SK-N-SH (cell line): ENCODE data around the gene RBM24.

Source experiments
- CTCF ChIP-seq: fragments of 200-600 bp; sonication (generic); IDR thresholded peaks from 2 replicates; pipeline ENCODE4 v1.6.1; 2017; ENCODE audit warnings: antibody characterized with exemption, mild to moderate bottlenecking, moderate library complexity
- GABPA ChIP-seq: IDR thresholded peaks from 2 replicates; pipeline ENCODE4 v1.4.0; 2012; ENCODE audit warnings: low read depth, mild to moderate bottlenecking
- IRF3 ChIP-seq: fragments of 150-350 bp; IDR thresholded peaks from 2 replicates; pipeline ENCODE4 v1.6.1; 2016; ENCODE audit warnings: mild to moderate bottlenecking, low read depth, low read length
- JUND ChIP-seq: IDR thresholded peaks from 2 replicates; pipeline ENCODE4 v1.4.0; 2012
- MAX ChIP-seq: IDR thresholded peaks from 2 replicates; pipeline ENCODE4 v1.4.0; 2012; ENCODE audit warnings: low read depth
- POLR2AphosphoS5 ChIP-seq: IDR thresholded peaks from 2 replicates; pipeline ENCODE4 v1.6.1; 2012; ENCODE audit warnings: low read depth, low read length
- RAD21 ChIP-seq: IDR thresholded peaks from 2 replicates; pipeline ENCODE4 v1.6.1; 2012; ENCODE audit warnings: mild to moderate bottlenecking, low read length
- RCOR1 ChIP-seq: fragments of 150-350 bp; IDR thresholded peaks from 2 replicates; pipeline ENCODE4 v1.6.1; 2017; ENCODE audit warnings: antibody characterized with exemption, low read length
- RFX5 ChIP-seq: IDR thresholded peaks from 2 replicates; pipeline ENCODE4 v1.6.1; 2012; ENCODE audit warnings: mild to moderate bottlenecking, improper control_type of control experiment, low read length
- TAF1 ChIP-seq: IDR thresholded peaks from 2 replicates; pipeline ENCODE4 v1.6.1; 2012; ENCODE audit warnings: low read depth, mild to moderate bottlenecking, low read length, moderate library complexity, borderline replicate concordance

- TF ChIP-seq IRF3, result no peak
- TF ChIP-seq CTCF, result no peak
- no peak for TF ChIP-seq POLR2AphosphoS5
- no peak for TF ChIP-seq MAX
- no peak for TF ChIP-seq RAD21
- TF ChIP-seq JUND, result no peak
- TF ChIP-seq RCOR1, result no peak
- no peak for TF ChIP-seq TAF1
- TF ChIP-seq RFX5, result no peak
- no peak for TF ChIP-seq GABPA
Measured at GRCh38 chr6:17277256-17277655, 3.9 kb upstream of the RBM24 start.
